Fibroblast of mammary gland (primary cell): Measurements from ENCODE around the gene CALHM1.

ENCODE experiments used
- DNase-seq: peaks from one replicate; pipeline ENCODE4 v3.0.0-alpha.2; 2010; ENCODE audit warnings: low read depth
- H3K4me3 ChIP-seq: 2 replicates; pipeline ENCODE4 v1.5.1; 2011; ENCODE audit warnings: low read depth, mild to moderate bottlenecking, low read length, moderate library complexity; ENCODE audit not compliant: control insufficient read depth
- CTCF ChIP-seq: conservative IDR thresholded peaks from 2 replicates; pipeline ENCODE4 v1.5.1; 2011; ENCODE audit warnings: low read depth, low read length, inconsistent platforms; ENCODE audit not compliant: control insufficient read depth, insufficient read depth

The CALHM1 gene

GRCh38 chr10:103455235-103455634, 3.5 kb downstream of the CALHM1 start:
- H3K4me3 ChIP-seq, result no peak overlapping the region
- no peak for TF ChIP-seq CTCF
- DNase-seq, result no peak

DNA sequence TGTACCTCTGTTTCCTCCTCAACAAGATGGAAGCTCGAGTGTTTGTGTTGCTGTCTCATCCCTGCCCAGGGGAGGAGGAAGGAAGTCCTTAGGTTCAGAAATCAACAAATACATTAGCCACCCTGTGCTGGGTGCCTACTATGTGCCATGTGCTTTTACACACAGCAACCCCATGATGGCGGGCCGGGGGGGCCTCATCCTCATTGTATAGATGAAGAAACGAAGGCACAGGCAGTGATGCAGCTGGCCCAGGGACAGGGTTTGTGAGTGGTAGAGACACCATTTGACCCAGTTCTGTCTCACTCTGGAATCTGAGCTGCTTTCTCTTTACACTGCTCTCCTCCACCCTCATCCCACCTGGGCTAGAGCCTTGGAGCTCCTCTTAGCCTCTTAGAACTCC, 4.7 kb downstream of the CALHM1 start:
- no peak overlapping the region for H3K4me3 ChIP-seq
- no peak for TF ChIP-seq CTCF
- DNase-seq, result no peak

DNA sequence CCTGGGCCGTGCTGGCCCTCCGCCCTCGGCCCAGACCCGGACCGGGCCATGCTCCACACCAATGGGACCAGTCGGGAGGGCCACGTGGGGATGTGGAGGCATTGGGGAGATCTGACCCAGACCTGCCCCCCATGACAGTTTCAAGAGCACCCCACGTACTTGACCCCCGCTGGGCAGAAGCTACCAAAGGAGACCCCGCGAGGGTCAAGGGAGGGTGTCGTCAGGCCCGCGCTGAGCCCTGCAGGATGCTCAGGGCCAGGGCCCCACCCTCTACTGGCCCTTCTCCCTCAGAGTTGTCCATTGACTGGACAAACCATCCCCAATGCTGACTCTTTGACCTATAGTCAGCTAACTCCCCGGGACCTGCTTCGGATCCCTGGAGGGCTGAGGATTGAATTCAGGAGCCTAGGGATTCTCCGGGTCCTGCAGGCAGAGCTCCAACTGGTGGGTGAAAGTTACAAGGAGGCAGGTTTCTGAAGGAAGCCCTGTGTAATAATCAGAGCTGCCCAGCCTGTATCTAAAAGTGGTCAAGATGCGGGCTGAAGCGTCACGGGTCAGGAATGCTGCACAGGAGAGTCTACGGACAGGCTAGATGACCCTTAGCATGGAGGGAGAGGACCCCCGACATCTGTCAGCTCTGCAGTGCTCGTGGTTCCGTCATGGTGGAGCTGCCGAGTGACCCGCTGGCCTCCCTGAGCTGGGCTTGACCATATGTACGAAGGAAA, 6.0 kb downstream of the CALHM1 start:
- H3K4me3 ChIP-seq, result peak overlapping the region; percentile 79
- no peak for TF ChIP-seq CTCF
- peak; percentile 28 for DNase-seq

DNA sequence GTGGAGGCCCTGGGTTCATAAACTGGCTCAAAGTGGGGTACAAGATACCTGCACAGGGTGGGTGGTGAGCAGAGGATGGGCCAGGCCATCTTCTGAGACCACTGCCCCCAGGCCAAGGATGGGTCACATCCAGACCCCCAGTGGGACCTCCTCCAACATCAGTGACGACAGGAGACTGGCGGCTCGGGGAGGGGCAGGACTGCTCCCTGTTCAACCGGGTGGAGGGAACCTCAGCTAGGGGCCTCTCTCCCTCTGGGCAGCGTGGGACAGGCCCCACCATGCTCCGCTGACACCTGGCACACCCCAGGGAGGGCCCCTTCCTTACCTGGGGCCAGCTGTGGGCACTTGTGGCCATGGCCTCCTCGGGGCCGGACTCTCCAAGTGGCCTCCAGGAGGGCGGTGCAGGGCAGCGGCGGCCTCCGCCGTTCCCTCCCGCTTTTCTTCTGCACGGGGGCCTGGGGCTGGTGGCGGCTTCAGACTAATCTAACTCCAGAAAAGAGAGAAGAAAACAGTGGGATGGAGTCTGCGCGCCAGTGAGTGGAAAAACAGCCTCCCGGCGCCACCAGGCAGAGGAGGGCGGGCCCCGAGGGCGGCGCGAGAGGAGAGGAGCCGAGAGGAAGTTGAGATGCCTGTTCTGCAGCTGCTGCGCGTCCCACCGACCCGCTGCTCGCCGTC, 6.7 kb downstream of the CALHM1 start, which contains the start of gene CALHM2:
Gene CALHM2 (minus strand): TSS at position 540 of the 675 bp plus-strand sequence. CDS start 2,429 bp downstream, outside the sequence.
- peak; percentile 47 for DNase-seq
- no peak for TF ChIP-seq CTCF
- H3K4me3 ChIP-seq, result peak within 1 kb of the TSS; percentile 79

- TF ChIP-seq CTCF, result no peak
- H3K4me3 ChIP-seq, result peak overlapping the region; percentile 79
- peak; percentile 78 for DNase-seq
These were observed 7.4 kb downstream of the CALHM1 start for GRCh38 chr10:103451091-103451813.

DNA sequence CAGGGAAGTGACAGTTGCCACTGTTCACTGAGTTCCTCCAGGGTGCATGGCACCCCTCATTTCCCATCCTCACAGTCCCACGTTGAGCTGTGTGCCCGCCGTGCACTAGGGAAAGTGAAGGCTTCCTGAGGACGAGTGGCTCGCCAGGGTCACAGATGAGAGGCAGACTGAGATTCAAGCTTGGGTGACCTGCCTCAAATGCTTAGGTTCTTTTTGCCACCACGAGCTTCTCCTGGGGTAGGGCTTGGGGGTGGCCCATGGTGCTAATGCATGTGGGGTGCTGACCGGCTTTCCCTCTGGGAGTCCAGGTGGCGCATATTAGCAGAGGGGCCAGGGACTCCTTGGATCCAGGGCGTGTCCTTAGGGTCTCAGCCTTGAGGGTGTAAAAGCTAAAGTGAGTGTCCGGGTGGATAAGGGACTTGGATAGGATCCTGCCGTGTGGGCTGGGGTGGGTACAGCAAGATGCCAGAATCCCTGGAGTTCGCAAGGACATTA, 8.5 kb downstream of the CALHM1 start:
- TF ChIP-seq CTCF, result no peak
- peak overlapping the region; percentile 79 for H3K4me3 ChIP-seq
- no peak for DNase-seq
